PC-9 (cell line): Measurements from ENCODE around the gene LAMC3.

Experiments
- CTCF ChIP-seq: fragments of 200-600 bp; sonication (generic); conservative IDR thresholded peaks from 2 replicates; pipeline ENCODE4 v1.6.1; 2017; ENCODE audit warnings: mixed run types, antibody characterized with exemption, mild to moderate bottlenecking, moderate library complexity
- EZH2 ChIP-seq: fragments of 200-600 bp; sonication (generic); IDR thresholded peaks from 2 replicates; pipeline ENCODE4 v1.8.0; 2017; ENCODE audit warnings: antibody characterized with exemption, low read depth

GRCh38 chr9:130997395-130997684, 11.6 kb upstream of the LAMC3 start:
- TF ChIP-seq CTCF: no peak
- TF ChIP-seq EZH2: no peak
